Measurements from ENCODE around the gene HMCN1.

GRCh38 chr1:185742403-185742802 lies 8.2 kb downstream of the HMCN1 start:
- TF ChIP-seq, protein P1, sequence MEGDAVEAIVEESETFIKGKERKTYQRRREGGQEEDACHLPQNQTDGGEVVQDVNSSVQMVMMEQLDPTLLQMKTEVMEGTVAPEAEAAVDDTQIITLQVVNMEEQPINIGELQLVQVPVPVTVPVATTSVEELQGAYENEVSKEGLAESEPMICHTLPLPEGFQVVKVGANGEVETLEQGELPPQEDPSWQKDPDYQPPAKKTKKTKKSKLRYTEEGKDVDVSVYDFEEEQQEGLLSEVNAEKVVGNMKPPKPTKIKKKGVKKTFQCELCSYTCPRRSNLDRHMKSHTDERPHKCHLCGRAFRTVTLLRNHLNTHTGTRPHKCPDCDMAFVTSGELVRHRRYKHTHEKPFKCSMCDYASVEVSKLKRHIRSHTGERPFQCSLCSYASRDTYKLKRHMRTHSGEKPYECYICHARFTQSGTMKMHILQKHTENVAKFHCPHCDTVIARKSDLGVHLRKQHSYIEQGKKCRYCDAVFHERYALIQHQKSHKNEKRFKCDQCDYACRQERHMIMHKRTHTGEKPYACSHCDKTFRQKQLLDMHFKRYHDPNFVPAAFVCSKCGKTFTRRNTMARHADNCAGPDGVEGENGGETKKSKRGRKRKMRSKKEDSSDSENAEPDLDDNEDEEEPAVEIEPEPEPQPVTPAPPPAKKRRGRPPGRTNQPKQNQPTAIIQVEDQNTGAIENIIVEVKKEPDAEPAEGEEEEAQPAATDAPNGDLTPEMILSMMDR (IDR thresholded peaks at IDR 0.05; ENCODE audit: low read length) = no peak
- TF ChIP-seq EZH2phosphoT487 (IDR thresholded peaks at IDR 0.05; ENCODE audit: low read length) (no peak), EZH2 (optimal IDR thresholded peaks at IDR 0.05; ENCODE audit: low read depth, low read length) (no peak)
